Measurements from ENCODE around the gene MIS18BP1.
"Not testable (repeated sequence)": the region's sequence is repeated elsewhere in the genome, so short reads cannot be mapped to it uniquely, and the experiment has no call there.

MIS18BP1 gene

GRCh38 chr14:45246151-45246550 lies 6.9 kb downstream of the MIS18BP1 start:
- no peak for DNase-seq (ENCODE audit: low read depth)

- no peak for DNase-seq (ENCODE audit: low read depth)
These were observed 10.3 kb downstream of the MIS18BP1 start for GRCh38 chr14:45242706-45243105.

- no peak for DNase-seq (ENCODE audit: low read depth)
These were observed 14.0 kb downstream of the MIS18BP1 start for GRCh38 chr14:45238988-45239387.

GRCh38 chr14:45227566-45227965 lies 25.4 kb downstream of the MIS18BP1 start:
- DNase-seq (ENCODE audit: low read depth), result no peak

GRCh38 chr14:45222485-45223262 lies 30.3 kb downstream of the MIS18BP1 start:
- DNase-seq (ENCODE audit: low read depth), result no peak

GRCh38 chr14:45214341-45214740 lies 38.7 kb downstream of the MIS18BP1 start:
- not testable (repeated sequence) for DNase-seq (ENCODE audit: low read depth)

GRCh38 chr14:45213716-45214115 lies 39.3 kb downstream of the MIS18BP1 start:
- DNase-seq (ENCODE audit: low read depth), result not testable (repeated sequence)

GRCh38 chr14:45212231-45212630 lies 40.8 kb downstream of the MIS18BP1 start:
- no peak for DNase-seq (ENCODE audit: low read depth)

- DNase-seq (ENCODE audit: low read depth), result no peak
These were observed 41.7 kb downstream of the MIS18BP1 start for GRCh38 chr14:45211295-45211694.

- no peak for DNase-seq (ENCODE audit: low read depth)
These were observed 42.8 kb downstream of the MIS18BP1 start for GRCh38 chr14:45210159-45210558.

- DNase-seq (ENCODE audit: low read depth), result no peak
These were observed 48.8 kb downstream of the MIS18BP1 start for GRCh38 chr14:45204241-45204640.

GRCh38 chr14:45201905-45202304 lies 51.1 kb downstream of the MIS18BP1 start:
- peak; percentile 28 for DNase-seq (ENCODE audit: low read depth)

GRCh38 chr14:45199230-45199629 lies 53.8 kb downstream of the MIS18BP1 start:
- peak; percentile 77 for DNase-seq (ENCODE audit: low read depth)

GRCh38 chr14:45198551-45198950 lies 54.5 kb downstream of the MIS18BP1 start:
- DNase-seq (ENCODE audit: low read depth), result no peak

- DNase-seq (ENCODE audit: low read depth), result no peak
These were observed 58.0 kb downstream of the MIS18BP1 start for GRCh38 chr14:45194964-45195363.

GRCh38 chr14:45185100-45185814 lies 67.7 kb downstream of the MIS18BP1 start:
- DNase-seq (ENCODE audit: low read depth), result peak; percentile 54

GRCh38 chr14:45181806-45182205 lies 71.2 kb downstream of the MIS18BP1 start:
- peak; percentile 72 for DNase-seq (ENCODE audit: low read depth)

GRCh38 chr14:45181329-45181728 lies 71.7 kb downstream of the MIS18BP1 start:
- DNase-seq (ENCODE audit: low read depth), result no peak

GRCh38 chr14:45177076-45177475 lies 75.9 kb downstream of the MIS18BP1 start:
- DNase-seq (ENCODE audit: low read depth), result peak; percentile 97

GRCh38 chr14:45169906-45170305 lies 83.1 kb downstream of the MIS18BP1 start:
- DNase-seq (ENCODE audit: low read depth), result no peak

GRCh38 chr14:45156067-45156466 lies 96.9 kb downstream of the MIS18BP1 start:
- DNase-seq (ENCODE audit: low read depth), result peak; percentile 45
